Endothelial cell (in vitro differentiated cells): Measurements from ENCODE around the gene PRRC1. TPM values are rescaled to one million over a fixed set of nuclear protein-coding genes. Genes with fewer than 3 reads are reported as not detected.

Experiments
- DNase-seq: peaks from one replicate; pipeline ENCODE4 v3.0.0; 2021; ENCODE audit warnings: low spot score
- H3K27ac Mint-ChIP-seq: one replicate; pipeline ENCODE4 v1.8.0; 2021; ENCODE audit warnings: mixed read lengths, inconsistent platforms; ENCODE audit not compliant: unreplicated experiment
- H3K27me3 Mint-ChIP-seq: one replicate; pipeline ENCODE4 v1.8.0; 2021; ENCODE audit warnings: mild to moderate bottlenecking, moderate library complexity, mixed read lengths, inconsistent platforms; ENCODE audit not compliant: unreplicated experiment
- H3K36me3 Mint-ChIP-seq: one replicate; pipeline ENCODE4 v1.8.0; 2021; ENCODE audit warnings: mild to moderate bottlenecking, low read depth, mixed read lengths, inconsistent platforms; ENCODE audit not compliant: unreplicated experiment
- H3K4me1 Mint-ChIP-seq: one replicate; pipeline ENCODE4 v1.8.0; 2021; ENCODE audit warnings: mild to moderate bottlenecking, mixed read lengths, inconsistent platforms; ENCODE audit not compliant: unreplicated experiment
- H3K4me3 Mint-ChIP-seq: one replicate; pipeline ENCODE4 v1.8.0; 2021; ENCODE audit warnings: mild to moderate bottlenecking, mixed read lengths, inconsistent platforms; ENCODE audit not compliant: unreplicated experiment
- H3K9me3 Mint-ChIP-seq: one replicate; pipeline ENCODE4 v1.8.0; 2021; ENCODE audit warnings: mixed read lengths, inconsistent platforms; ENCODE audit not compliant: unreplicated experiment
- CTCF ChIP-seq: fragments of 200-600 bp; sonication (generic); IDR thresholded peaks from one replicate; pipeline ENCODE4 v1.5.0; 2021; ENCODE audit warnings: antibody characterized with exemption; ENCODE audit not compliant: unreplicated experiment
- total RNA-seq: library from RNA; stranded (reverse); fragmentation: NEBNext Ultra II Directional; extraction: Animal tissue kit (Norgen Biotek cat#: 25700); gene quantifications from one replicate; pipeline ENCODE4 v1.2.1, GENCODE V29; 2021; ENCODE audit not compliant: unreplicated experiment

PRRC1 gene
- total RNA-seq, 1 donor from 2014 or later: 61.1 TPM

- peaks cover 6% of the 10 kb centered on the region for H3K4me1 Mint-ChIP-seq
- no peak for TF ChIP-seq CTCF
- DNase-seq: peak; percentile 17
- H3K36me3 Mint-ChIP-seq: no peaks in the 10 kb centered on the region
- H3K9me3 Mint-ChIP-seq: no peaks in the 10 kb centered on the region
- H3K27me3 Mint-ChIP-seq: no peaks in the 10 kb centered on the region
- no peak overlapping the region for H3K4me3 Mint-ChIP-seq
- no peak overlapping the region for H3K27ac Mint-ChIP-seq
Observed at GRCh38 chr5:127562252-127562651, 44.8 kb downstream of the PRRC1 start.

GRCh38 chr5:127563136-127563535 lies 45.7 kb downstream of the PRRC1 start:
- Mint-ChIP-seq H3K4me3 (no peak overlapping the region), H3K9me3 (no peaks in the 10 kb centered on the region), H3K27ac (no peak overlapping the region), H3K27me3 (no peaks in the 10 kb centered on the region), H3K4me1 (peaks cover 6% of the 10 kb centered on the region), H3K36me3 (no peaks in the 10 kb centered on the region)
- no peak for TF ChIP-seq CTCF
- no peak for DNase-seq

- H3K4me1 Mint-ChIP-seq: peaks cover 6% of the 10 kb centered on the region
- TF ChIP-seq CTCF: peak; percentile 68
- peaks cover 2% of the 10 kb centered on the region for H3K27me3 Mint-ChIP-seq
- no peak overlapping the region for H3K27ac Mint-ChIP-seq
- no peaks in the 10 kb centered on the region for H3K9me3 Mint-ChIP-seq
- no peaks in the 10 kb centered on the region for H3K36me3 Mint-ChIP-seq
- peak; percentile 63 for DNase-seq
- no peak overlapping the region for H3K4me3 Mint-ChIP-seq
Observed at GRCh38 chr5:127564002-127564769, 46.7 kb downstream of the PRRC1 start.

- no peak overlapping the region for H3K4me3 Mint-ChIP-seq
- no peaks in the 10 kb centered on the region for H3K36me3 Mint-ChIP-seq
- H3K27me3 Mint-ChIP-seq: peaks cover 2% of the 10 kb centered on the region
- no peak for TF ChIP-seq CTCF
- peaks cover 6% of the 10 kb centered on the region for H3K4me1 Mint-ChIP-seq
- no peak for DNase-seq
- H3K9me3 Mint-ChIP-seq: no peaks in the 10 kb centered on the region
- no peak overlapping the region for H3K27ac Mint-ChIP-seq
Observed at GRCh38 chr5:127565586-127566270, 48.3 kb downstream of the PRRC1 start.
